Measurements from ENCODE around the gene ABLIM3. TPM values are rescaled to one million over a fixed set of nuclear protein-coding genes. Genes with fewer than 3 reads are reported as not detected.

Gene ABLIM3
- total RNA-seq, 2 donors from 2014 or later: 0.41 to 0.61 TPM

- H3K4me3 Mint-ChIP-seq: no peak overlapping the region
- no peaks in the 10 kb centered on the region for H3K9me3 Mint-ChIP-seq
- H3K27me3 Mint-ChIP-seq: peaks cover 31% of the 10 kb centered on the region
- H3K36me3 Mint-ChIP-seq (ENCODE audit: low read depth): no peaks in the 10 kb centered on the region
- no peak overlapping the region for H3K27ac Mint-ChIP-seq
- no peaks in the 10 kb centered on the region for H3K4me1 Mint-ChIP-seq
- no peak for ATAC-seq (replicated peaks)
Observed at GRCh38 chr5:149126906-149127305, 14.4 kb upstream of the ABLIM3 start.

- Mint-ChIP-seq H3K27ac (no peak overlapping the region), H3K36me3 (ENCODE audit: low read depth) (no peaks in the 10 kb centered on the region), H3K9me3 (no peaks in the 10 kb centered on the region), H3K4me1 (no peaks in the 10 kb centered on the region), H3K27me3 (peaks cover 31% of the 10 kb centered on the region), H3K4me3 (no peak overlapping the region)
- ATAC-seq (replicated peaks): no peak
Observed at GRCh38 chr5:149127394-149127955, 13.8 kb upstream of the ABLIM3 start.

DNA sequence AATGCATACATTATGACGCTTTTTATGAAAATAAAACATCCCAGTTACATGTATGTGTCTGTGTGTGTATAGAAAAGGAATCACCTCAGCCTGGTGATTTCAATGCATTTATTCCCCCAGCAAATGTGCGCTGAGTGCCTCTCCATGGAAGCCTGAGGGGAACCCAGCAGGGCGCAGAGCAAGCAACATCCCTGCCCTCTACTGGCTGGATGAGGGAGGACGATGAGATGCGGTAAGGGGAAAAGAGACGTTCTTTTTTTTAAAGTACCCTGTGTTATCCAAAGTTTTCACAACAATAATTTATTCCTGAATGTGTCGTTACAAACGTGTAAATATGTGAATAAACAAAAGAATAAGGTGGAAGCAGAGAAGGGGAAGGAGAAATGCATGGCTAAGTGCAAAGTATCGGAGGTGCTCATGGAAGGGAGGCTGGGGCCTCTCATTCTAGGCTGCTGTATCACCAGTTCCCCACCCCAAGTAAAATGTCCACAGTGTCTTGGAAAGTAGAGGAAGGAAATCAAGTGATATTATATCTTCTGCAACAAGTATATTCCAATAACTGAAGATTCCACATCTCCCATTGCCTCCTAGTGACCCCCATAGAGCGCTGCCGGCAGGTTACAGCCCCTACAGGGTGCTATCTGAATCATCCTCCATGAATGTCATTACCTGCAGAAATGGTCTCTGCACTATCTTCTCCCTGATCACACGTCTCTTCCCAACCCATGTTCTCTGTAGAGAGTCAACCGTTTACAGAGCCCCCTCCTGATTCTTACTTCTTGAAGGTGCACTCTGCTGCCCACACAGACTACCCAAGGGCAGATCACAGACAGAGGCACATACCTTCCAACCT is 13.0 kb upstream of the ABLIM3 start:
- Mint-ChIP-seq H3K27ac (no peak overlapping the region), H3K4me1 (no peaks in the 10 kb centered on the region), H3K4me3 (no peak overlapping the region), H3K27me3 (peaks cover 31% of the 10 kb centered on the region), H3K36me3 (ENCODE audit: low read depth) (no peaks in the 10 kb centered on the region), H3K9me3 (no peaks in the 10 kb centered on the region)
- peak; percentile 38 for ATAC-seq (replicated peaks)

DNA sequence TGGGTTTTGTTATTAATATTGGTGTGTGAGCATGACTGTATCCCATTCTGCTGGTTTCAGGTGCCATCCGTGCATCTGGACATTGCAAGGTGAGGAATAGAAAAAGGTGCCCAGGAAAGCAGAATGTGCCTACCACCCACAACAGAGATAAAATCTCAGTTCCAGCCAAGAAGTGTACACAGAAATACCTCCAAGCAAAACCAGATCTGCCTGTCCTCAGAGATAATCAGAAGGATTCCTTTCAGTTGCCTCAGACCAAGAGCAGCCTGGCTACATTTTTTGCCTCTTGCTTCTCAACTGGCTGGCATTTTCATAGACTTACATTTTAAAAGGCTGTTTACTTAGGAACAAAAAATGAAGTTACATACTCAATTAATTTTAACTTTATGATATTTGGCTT is 12.1 kb upstream of the ABLIM3 start:
- no peak overlapping the region for H3K4me3 Mint-ChIP-seq
- H3K9me3 Mint-ChIP-seq: no peaks in the 10 kb centered on the region
- peaks cover 36% of the 10 kb centered on the region for H3K27me3 Mint-ChIP-seq

GRCh38 chr5:149130121-149130914 is 11.0 kb upstream of the ABLIM3 start:
- no peak for ATAC-seq (replicated peaks)
- Mint-ChIP-seq H3K27ac (no peak overlapping the region), H3K4me3 (no peak overlapping the region), H3K36me3 (ENCODE audit: low read depth) (no peaks in the 10 kb centered on the region), H3K27me3 (peaks cover 36% of the 10 kb centered on the region), H3K9me3 (no peaks in the 10 kb centered on the region), H3K4me1 (no peaks in the 10 kb centered on the region)

More for the DNA sequence above, 12.1 kb upstream of the ABLIM3 start:
- Mint-ChIP-seq H3K4me1 (no peaks in the 10 kb centered on the region), H3K36me3 (ENCODE audit: low read depth) (no peaks in the 10 kb centered on the region), H3K27ac (no peak overlapping the region)
- no peak for ATAC-seq (replicated peaks)

GRCh38 chr5:149132474-149132873 is 8.8 kb upstream of the ABLIM3 start:
- no peak for ATAC-seq (replicated peaks)
- no peaks in the 10 kb centered on the region for H3K9me3 Mint-ChIP-seq
- no peak overlapping the region for H3K4me3 Mint-ChIP-seq
- no peak overlapping the region for H3K27ac Mint-ChIP-seq
- H3K27me3 Mint-ChIP-seq: peaks cover 41% of the 10 kb centered on the region
- no peaks in the 10 kb centered on the region for H3K36me3 Mint-ChIP-seq (ENCODE audit: low read depth)
- H3K4me1 Mint-ChIP-seq: no peaks in the 10 kb centered on the region

GRCh38 chr5:149133795-149134777 is 7.2 kb upstream of the ABLIM3 start:
- Mint-ChIP-seq H3K4me1 (no peaks in the 10 kb centered on the region), H3K4me3 (no peak overlapping the region), H3K9me3 (no peaks in the 10 kb centered on the region), H3K27ac (no peak overlapping the region), H3K36me3 (ENCODE audit: low read depth) (no peaks in the 10 kb centered on the region), H3K27me3 (peaks cover 35% of the 10 kb centered on the region)
- peak; percentile 76 for ATAC-seq (replicated peaks)

DNA sequence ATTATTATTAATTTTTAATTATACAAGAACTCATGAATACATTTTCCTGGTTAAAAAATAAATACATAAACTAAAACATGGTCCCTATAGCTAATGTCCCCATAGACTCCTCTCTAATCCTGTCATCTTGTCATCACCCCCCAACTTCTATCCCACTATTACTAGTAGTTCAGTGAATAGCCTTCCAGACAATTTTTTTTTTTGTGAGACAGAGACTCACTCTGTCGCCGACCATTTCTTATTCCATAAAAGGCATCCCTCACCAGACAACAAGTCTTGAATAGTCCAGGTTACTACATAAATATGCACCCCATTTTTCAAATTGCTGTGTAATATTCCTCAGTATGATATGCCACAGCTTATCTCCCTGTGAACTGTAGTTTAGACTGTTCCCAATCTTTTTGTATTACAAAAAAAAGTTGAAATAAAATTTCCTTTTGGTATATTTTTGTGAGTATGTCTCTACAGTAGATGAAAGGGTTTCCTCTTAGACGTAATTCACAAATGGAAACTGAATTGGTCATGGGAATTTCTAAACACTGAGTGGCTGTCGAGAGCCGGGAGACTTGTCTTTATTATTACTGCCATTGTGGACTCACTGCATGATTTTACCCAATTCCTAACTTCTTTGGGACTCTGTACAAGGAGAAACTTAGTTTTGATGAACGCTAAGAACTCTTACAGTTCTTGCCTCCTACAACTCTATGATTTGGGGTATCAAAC is 6.4 kb upstream of the ABLIM3 start:
- no peak for ATAC-seq (replicated peaks)
- Mint-ChIP-seq H3K36me3 (ENCODE audit: low read depth) (no peaks in the 10 kb centered on the region), H3K27me3 (peaks cover 32% of the 10 kb centered on the region), H3K9me3 (no peaks in the 10 kb centered on the region), H3K4me1 (no peaks in the 10 kb centered on the region), H3K27ac (no peak overlapping the region), H3K4me3 (no peak overlapping the region)

DNA sequence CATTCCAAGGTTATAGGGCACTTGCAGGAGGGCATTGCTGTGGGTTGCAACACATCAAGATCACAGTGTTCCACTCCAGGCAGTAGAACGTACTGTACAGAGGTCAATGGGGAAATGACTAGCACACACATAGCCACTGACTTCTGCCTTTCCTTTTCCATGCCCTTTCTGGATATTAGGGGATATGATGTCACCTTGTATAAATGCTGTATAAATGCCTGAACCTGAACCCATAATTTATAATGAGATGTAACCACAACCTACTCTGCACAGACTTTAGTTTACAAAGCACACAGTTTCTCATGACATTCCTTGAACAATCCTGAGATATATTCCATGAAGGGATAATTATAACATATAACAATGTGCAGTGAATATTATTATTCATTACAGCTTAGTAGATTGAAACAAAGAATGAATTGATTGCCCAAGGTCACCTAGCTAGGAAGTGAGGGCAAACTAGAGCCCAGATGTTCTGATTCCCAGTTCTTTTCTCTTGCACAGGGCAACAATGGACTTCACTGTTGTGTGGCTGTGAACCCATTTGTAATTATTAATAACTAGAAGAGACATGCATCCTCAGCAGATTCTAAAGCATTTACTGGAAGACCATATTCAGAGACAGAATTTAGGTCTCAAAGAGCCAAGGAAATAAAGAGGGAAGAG is 5.6 kb upstream of the ABLIM3 start:
- H3K9me3 Mint-ChIP-seq: no peaks in the 10 kb centered on the region
- no peak for ATAC-seq (replicated peaks)
- no peak overlapping the region for H3K4me3 Mint-ChIP-seq
- no peaks in the 10 kb centered on the region for H3K36me3 Mint-ChIP-seq (ENCODE audit: low read depth)
- no peaks in the 10 kb centered on the region for H3K4me1 Mint-ChIP-seq
- no peak overlapping the region for H3K27ac Mint-ChIP-seq
- peaks cover 29% of the 10 kb centered on the region for H3K27me3 Mint-ChIP-seq

DNA sequence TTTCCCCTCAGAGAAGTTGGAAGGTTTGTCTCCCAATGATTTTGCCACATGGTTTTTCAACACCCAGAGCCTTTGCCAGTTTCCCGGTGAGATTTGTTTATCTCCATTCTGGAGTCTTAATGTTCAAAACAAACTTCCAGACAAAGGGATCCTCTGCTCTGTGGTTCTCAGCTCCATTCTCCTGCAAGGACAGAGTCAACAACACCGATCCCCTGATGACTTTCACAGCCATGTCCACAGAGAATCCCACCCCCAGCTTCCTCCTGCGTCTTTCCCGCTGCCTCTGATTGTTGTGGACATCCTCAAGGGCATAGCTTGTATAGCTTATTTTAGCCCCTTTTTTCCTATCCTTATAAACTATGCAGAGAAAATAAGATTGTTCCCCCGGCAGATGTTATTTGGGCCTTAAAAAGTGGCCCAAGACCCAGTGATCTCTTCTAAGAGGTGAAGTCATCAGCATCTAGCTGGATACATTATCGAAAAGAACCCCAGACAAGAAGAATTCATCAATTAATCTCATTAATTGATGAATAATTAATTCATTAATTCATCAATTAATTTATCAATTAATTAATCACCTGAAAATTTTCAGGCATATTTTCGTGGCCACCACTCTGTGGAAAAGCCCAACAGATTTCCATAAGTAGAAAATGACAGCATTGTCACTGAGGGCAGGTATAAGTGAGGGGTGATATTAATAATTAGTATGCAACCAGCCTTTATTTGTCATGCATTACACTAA is 2.9 kb upstream of the ABLIM3 start:
- Mint-ChIP-seq H3K4me3 (no peak overlapping the region), H3K27ac (no peak overlapping the region), H3K9me3 (no peaks in the 10 kb centered on the region), H3K4me1 (no peaks in the 10 kb centered on the region), H3K36me3 (ENCODE audit: low read depth) (no peaks in the 10 kb centered on the region), H3K27me3 (peaks cover 26% of the 10 kb centered on the region)
- ATAC-seq (replicated peaks): no peak

- Mint-ChIP-seq H3K4me1 (no peaks in the 10 kb centered on the region), H3K27ac (no peak overlapping the region), H3K27me3 (peaks cover 17% of the 10 kb centered on the region), H3K4me3 (peak overlapping the region; percentile 34), H3K36me3 (ENCODE audit: low read depth) (no peaks in the 10 kb centered on the region), H3K9me3 (no peaks in the 10 kb centered on the region)
- no peak for ATAC-seq (replicated peaks)
Observed at GRCh38 chr5:149140197-149141002, 893 bp upstream of the ABLIM3 start.
